Prostate gland (tissue), 2 donors: ENCODE results near the gene ARHGAP6.

ENCODE experiments used
- CTCF ChIP-seq, 4 experiments: fragments of 200-600 bp in 2 of 4; fragments of 450-650 bp in 2 of 4; sonication (generic) in 2 of 4; IDR thresholded peaks; 1 replicate in 3 of 4; 2 replicates in 1 of 4; pipeline ENCODE4 v1.5.1; 2016 to 2019; ENCODE audit warnings: antibody characterized with exemption in 4 of 4, mild to moderate bottlenecking in 2 of 4, moderate library complexity in 2 of 4
- POLR2A ChIP-seq: fragments of 450-650 bp; IDR thresholded peaks from one replicate; pipeline ENCODE4 v1.6.1; 2016; ENCODE audit warnings: antibody characterized with exemption, mild to moderate bottlenecking

GRCh38 chrX:11311706-11312105 is 354.0 kb downstream of the ARHGAP6 start:
- TF ChIP-seq CTCF (IDR thresholded peaks at IDR 0.05) (no peak), POLR2A (no peak)
